SU-DHL-6 (cell line): Measurements from ENCODE around the gene TGM2.

Experiments used
- H2AFZ ChIP-seq: fragments of 200-600 bp; sonication (generic); 2 replicates; pipeline ENCODE4 v1.6.1; 2014; ENCODE audit warnings: low read depth, mild to moderate bottlenecking, moderate library complexity, mixed read lengths, antibody characterized with exemption, low read length; ENCODE audit not compliant: severe bottlenecking
- H3F3A ChIP-seq: fragments of 200-600 bp; shearing (Covaris generic); 2 replicates; pipeline ENCODE4 v1.6.0; 2016; ENCODE audit warnings: antibody characterized with exemption, mild to moderate bottlenecking; ENCODE audit not compliant: insufficient read depth
- H3K27ac ChIP-seq: fragments of 200-600 bp; sonication (generic); 2 replicates; pipeline ENCODE4 v1.5.1; 2016; ENCODE audit warnings: low read depth, mild to moderate bottlenecking, low read length, moderate library complexity, mixed read lengths
- H3K27me3 ChIP-seq: fragments of 200-600 bp; sonication (generic), shearing (Covaris generic); 2 replicates; pipeline ENCODE4 v1.6.0; 2014; ENCODE audit warnings: mild to moderate bottlenecking, low read length
- H3K36me3 ChIP-seq: fragments of 200-600 bp; sonication (generic); 2 replicates; pipeline ENCODE4 v1.6.1; 2014; ENCODE audit warnings: mild to moderate bottlenecking, low read length, mixed read lengths
- H3K4me2 ChIP-seq: fragments of 300-600, 200-600 bp; shearing (Covaris generic), sonication (generic); 2 replicates; pipeline ENCODE4 v1.6.0; 2014; ENCODE audit warnings: low read length, low read depth, mild to moderate bottlenecking; ENCODE audit not compliant: poor library complexity, severe bottlenecking
- H3K4me3 ChIP-seq: fragments of 200-600 bp; sonication (generic); 2 replicates; pipeline ENCODE4 v1.5.1; 2014; ENCODE audit warnings: antibody characterized with exemption, low read length, mild to moderate bottlenecking, mixed read lengths; ENCODE audit not compliant: insufficient read depth, poor library complexity, severe bottlenecking
- H3K79me2 ChIP-seq: fragments of 200-600 bp; sonication (generic); 2 replicates; pipeline ENCODE4 v1.6.1; 2014; ENCODE audit warnings: mild to moderate bottlenecking, low read length, moderate library complexity; ENCODE audit not compliant: insufficient read depth
- H3K9ac ChIP-seq: fragments of 200-600 bp; sonication (generic); 2 replicates; pipeline ENCODE4 v1.7.0; 2014; ENCODE audit warnings: mild to moderate bottlenecking, low read length
- H3K9me2 ChIP-seq: fragments of 200-600 bp; sonication (generic); replicated peaks from 2 replicates; pipeline ENCODE4 v1.6.1; 2014; ENCODE audit warnings: low read length; ENCODE audit not compliant: insufficient read depth
- H3K9me3 ChIP-seq: fragments of 200-600 bp; sonication (generic); 2 replicates; pipeline ENCODE4 v1.6.1; 2014; ENCODE audit warnings: low read length, mixed read lengths; ENCODE audit not compliant: insufficient read depth
- H4K20me1 ChIP-seq: fragments of 200-600 bp; sonication (generic); 2 replicates; pipeline ENCODE4 v1.6.1; 2014; ENCODE audit warnings: low read depth, mild to moderate bottlenecking, antibody characterized with exemption, low read length, moderate library complexity, mixed read lengths
- EZH2phosphoT487 ChIP-seq: fragments of 200-600 bp; sonication (generic), shearing (Covaris generic); conservative IDR thresholded peaks from 2 replicates; pipeline ENCODE4 v1.6.1; 2018; ENCODE audit warnings: mild to moderate bottlenecking, antibody characterized with exemption, low read length, moderate library complexity, mixed read lengths
- TF ChIP-seq, protein P1 (sequence below): fragments of 200-600 bp; sonication (generic); IDR thresholded peaks from one replicate; pipeline ENCODE4 v1.5.1; 2017; ENCODE audit warnings: antibody characterized with exemption, mild to moderate bottlenecking, low read length, moderate library complexity; ENCODE audit not compliant: insufficient read depth, poor library complexity, severe bottlenecking

The TGM2 gene

GRCh38 chr20:38190936-38191371 lies 25.9 kb upstream of the TGM2 start:
- no peaks in the 10 kb centered on the region for H3K9me2 ChIP-seq
- H3K9ac ChIP-seq = no peak overlapping the region
- no peak overlapping the region for H3K27ac ChIP-seq
- no peaks in the 10 kb centered on the region for H3F3A ChIP-seq
- TF ChIP-seq, protein P1, sequence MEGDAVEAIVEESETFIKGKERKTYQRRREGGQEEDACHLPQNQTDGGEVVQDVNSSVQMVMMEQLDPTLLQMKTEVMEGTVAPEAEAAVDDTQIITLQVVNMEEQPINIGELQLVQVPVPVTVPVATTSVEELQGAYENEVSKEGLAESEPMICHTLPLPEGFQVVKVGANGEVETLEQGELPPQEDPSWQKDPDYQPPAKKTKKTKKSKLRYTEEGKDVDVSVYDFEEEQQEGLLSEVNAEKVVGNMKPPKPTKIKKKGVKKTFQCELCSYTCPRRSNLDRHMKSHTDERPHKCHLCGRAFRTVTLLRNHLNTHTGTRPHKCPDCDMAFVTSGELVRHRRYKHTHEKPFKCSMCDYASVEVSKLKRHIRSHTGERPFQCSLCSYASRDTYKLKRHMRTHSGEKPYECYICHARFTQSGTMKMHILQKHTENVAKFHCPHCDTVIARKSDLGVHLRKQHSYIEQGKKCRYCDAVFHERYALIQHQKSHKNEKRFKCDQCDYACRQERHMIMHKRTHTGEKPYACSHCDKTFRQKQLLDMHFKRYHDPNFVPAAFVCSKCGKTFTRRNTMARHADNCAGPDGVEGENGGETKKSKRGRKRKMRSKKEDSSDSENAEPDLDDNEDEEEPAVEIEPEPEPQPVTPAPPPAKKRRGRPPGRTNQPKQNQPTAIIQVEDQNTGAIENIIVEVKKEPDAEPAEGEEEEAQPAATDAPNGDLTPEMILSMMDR = no peak
- no peak for TF ChIP-seq EZH2phosphoT487
- no peak overlapping the region for H3K4me2 ChIP-seq
- no peak overlapping the region for H2AFZ ChIP-seq
- no peaks in the 10 kb centered on the region for H3K9me3 ChIP-seq
- H3K4me3 ChIP-seq = no peak overlapping the region
- H4K20me1 ChIP-seq = no peaks in the 10 kb centered on the region
- no peaks in the 10 kb centered on the region for H3K27me3 ChIP-seq
- H3K36me3 ChIP-seq = no peaks in the 10 kb centered on the region
- no peaks in the 10 kb centered on the region for H3K79me2 ChIP-seq

DNA sequence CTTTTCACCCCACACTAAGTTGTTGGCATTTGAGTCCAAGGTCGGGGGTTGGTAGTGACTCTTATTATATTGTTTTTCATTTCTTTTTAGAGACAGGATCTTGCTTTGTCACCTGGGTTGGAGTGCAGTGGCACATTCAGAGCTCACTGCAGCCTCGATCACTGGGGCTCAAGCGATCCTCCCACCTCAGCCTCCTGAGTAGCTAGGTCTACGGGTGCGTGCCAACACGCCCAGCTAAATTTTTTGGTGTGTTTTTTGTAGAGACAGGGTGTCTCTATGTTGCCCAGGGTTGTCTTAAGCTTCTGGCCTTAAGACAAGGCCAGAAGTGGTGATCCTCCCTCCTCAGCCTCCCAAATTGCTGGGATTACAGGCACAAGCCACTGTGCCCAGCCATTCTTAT lies 25.1 kb upstream of the TGM2 start:
- H3K27ac ChIP-seq = no peak overlapping the region
- H3K79me2 ChIP-seq = no peaks in the 10 kb centered on the region
- H3K9ac ChIP-seq = no peak overlapping the region
- TF ChIP-seq, protein P1 = no peak
- TF ChIP-seq EZH2phosphoT487 = no peak
- H3K9me3 ChIP-seq = no peaks in the 10 kb centered on the region
- H2AFZ ChIP-seq = no peak overlapping the region
- H3F3A ChIP-seq = no peaks in the 10 kb centered on the region
- H4K20me1 ChIP-seq = no peaks in the 10 kb centered on the region
- H3K36me3 ChIP-seq = no peaks in the 10 kb centered on the region
- H3K4me3 ChIP-seq = no peak overlapping the region
- no peaks in the 10 kb centered on the region for H3K27me3 ChIP-seq
- no peaks in the 10 kb centered on the region for H3K9me2 ChIP-seq
- no peak overlapping the region for H3K4me2 ChIP-seq

DNA sequence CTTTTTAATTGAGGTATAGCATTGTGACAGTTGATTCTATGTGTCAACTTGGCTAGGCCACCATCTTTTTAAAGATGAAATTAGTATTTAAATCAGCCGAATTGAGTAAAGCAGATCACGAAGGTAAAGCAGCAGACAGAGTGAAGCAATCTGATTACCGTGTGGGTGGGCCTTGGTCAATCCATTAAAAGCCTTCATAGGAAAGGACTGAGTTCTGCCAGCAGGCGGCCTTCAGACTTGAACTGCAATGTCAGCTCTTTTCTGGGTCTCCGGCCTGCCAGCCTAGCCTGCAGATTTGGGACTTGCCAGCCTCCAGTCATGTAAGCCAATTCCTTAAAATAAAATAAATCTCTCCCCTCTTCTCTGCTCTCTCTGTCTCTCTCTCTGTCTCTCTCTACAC lies 22.4 kb upstream of the TGM2 start:
- H3F3A ChIP-seq = no peaks in the 10 kb centered on the region
- H3K27me3 ChIP-seq = no peaks in the 10 kb centered on the region
- H3K9me2 ChIP-seq = no peaks in the 10 kb centered on the region
- no peaks in the 10 kb centered on the region for H3K79me2 ChIP-seq
- TF ChIP-seq EZH2phosphoT487 = no peak
- TF ChIP-seq, protein P1 = no peak
- H3K9ac ChIP-seq = no peak overlapping the region
- H4K20me1 ChIP-seq = no peaks in the 10 kb centered on the region
- no peaks in the 10 kb centered on the region for H3K36me3 ChIP-seq
- no peaks in the 10 kb centered on the region for H3K9me3 ChIP-seq
- H3K4me3 ChIP-seq = no peak overlapping the region
- no peak overlapping the region for H3K4me2 ChIP-seq
- no peak overlapping the region for H2AFZ ChIP-seq
- no peak overlapping the region for H3K27ac ChIP-seq

- H3K4me2 ChIP-seq = no peak overlapping the region
Measured at GRCh38 chr20:38186788-38187221, 21.7 kb upstream of the TGM2 start.

More at GRCh38 chr20:38186788-38187221, 21.7 kb upstream of the TGM2 start:
- Histone ChIP-seq H3F3A (no peaks in the 10 kb centered on the region), H3K9me3 (no peaks in the 10 kb centered on the region), H3K4me3 (no peak overlapping the region), H3K27me3 (no peaks in the 10 kb centered on the region), H3K27ac (no peak overlapping the region), H3K79me2 (no peaks in the 10 kb centered on the region), H2AFZ (no peak overlapping the region), H3K9ac (no peak overlapping the region), H3K36me3 (no peaks in the 10 kb centered on the region), H3K9me2 (no peaks in the 10 kb centered on the region), H4K20me1 (no peaks in the 10 kb centered on the region)
- no peak for TF ChIP-seq EZH2phosphoT487
- TF ChIP-seq, protein P1 = no peak
